ENCODE data around the gene FAM90A1.
"Not testable (repeated sequence)": the region's sequence is repeated elsewhere in the genome, so short reads cannot be mapped to it uniquely, and the experiment has no call there.

The FAM90A1 gene

DNA sequence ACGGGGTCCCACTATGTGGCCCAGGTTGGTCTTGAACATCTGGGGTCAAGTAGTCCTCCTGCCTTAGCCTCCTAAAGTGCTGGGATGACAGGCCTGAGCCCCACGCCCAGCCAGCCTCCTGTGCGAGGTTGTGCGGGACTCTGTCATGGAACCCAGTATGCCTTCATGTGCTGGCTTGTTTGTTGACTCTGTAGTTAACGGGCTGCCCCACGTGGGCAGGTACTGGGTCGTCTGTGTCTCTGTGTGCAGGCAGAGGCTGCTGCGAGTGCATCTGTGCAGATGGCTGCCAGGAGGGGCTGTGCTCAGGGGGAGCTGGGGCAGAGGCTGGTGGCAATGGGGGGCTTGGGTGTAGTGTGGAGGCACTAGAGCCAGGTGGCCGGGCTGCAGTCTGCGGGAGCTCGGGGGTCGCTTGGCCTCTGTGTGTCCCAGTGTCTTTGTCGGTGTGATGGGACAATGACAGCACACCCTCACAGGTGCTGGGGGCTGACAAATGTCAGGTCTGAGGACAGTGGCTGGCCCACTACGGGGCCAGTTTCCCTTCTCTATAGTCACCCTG lies 6.0 kb upstream of the FAM90A1 start:
- H3K27ac ChIP-seq = not testable (repeated sequence)

DNA sequence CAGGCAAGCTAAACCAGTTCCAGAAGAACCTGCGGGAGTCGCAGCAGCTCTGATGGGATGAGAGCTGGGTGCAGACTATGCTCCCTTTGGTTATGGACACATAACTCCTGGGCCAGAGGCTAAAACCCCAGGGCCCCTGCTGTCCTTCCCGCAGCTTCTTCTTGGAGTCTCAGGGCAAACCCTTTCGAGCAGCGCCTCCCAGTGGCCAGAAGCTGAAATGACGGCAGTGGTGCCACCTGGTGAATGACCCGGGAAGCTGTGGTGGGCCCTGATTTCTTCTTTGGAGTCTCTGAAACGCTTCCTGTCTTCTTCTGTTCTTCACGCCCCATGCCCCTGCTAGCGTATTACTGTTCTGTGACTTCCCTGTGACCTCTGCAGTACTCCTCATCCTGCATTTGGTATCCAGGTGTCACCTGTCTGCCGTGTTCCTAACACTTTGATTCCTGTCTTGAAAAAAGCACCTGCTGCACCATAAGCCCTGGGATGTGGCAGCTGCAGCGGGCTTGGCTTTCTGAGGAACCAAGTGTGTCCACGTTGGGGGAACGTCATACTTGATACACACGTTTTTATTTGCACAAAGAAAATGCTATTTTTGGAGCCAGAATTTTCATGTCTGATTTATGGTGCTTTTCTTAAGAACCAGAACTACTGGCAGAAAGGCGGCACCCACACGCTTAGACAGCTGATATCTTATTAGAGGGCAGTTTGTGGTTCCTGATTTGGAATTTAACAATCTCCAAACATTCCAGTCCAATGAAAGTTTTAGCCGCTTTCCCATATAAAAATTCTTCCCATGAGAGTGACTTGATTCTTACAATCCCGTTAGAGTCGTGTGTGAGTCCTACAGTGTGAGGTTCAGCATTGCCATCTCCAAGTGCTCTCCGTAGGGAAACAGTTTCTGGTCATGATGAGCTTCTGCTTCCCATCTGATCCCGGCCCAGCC lies 4.5 kb upstream of the FAM90A1 start:
- not testable (repeated sequence) for H3K27ac ChIP-seq
- TF ChIP-seq CTCF (IDR thresholded peaks at IDR 0.05) = peak; percentile 97

- H3K27ac ChIP-seq = not testable (repeated sequence)
These were observed 3.6 kb upstream of the FAM90A1 start for GRCh38 chr12:8231049-8231448.

GRCh38 chr12:8229486-8229885 lies 2.1 kb upstream of the FAM90A1 start:
- H3K27ac ChIP-seq = not testable (repeated sequence)

DNA sequence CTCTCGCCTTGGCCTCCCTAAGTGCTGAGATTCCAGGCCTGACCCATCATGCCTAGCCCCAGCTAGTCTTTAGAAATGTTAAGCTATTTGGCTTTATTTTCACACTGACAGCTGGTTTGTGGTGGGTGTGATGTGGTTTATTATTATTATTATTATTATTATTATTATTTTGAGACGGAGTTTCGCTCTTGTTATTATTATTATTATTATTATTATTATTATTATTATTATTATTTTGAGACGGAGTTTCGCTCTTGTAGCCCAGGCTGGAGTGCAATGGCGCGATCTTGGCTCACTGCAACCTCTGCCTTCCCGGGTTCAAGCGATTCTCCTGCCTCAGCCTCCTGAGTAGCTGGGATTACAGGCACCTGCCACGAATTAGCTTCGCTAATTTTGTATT lies 1.2 kb upstream of the FAM90A1 start:
- not testable (repeated sequence) for H3K27ac ChIP-seq

- H3K27ac ChIP-seq = peak overlapping the region; percentile 57
These were observed 287 bp upstream of the FAM90A1 start for GRCh38 chr12:8227732-8228077.

DNA sequence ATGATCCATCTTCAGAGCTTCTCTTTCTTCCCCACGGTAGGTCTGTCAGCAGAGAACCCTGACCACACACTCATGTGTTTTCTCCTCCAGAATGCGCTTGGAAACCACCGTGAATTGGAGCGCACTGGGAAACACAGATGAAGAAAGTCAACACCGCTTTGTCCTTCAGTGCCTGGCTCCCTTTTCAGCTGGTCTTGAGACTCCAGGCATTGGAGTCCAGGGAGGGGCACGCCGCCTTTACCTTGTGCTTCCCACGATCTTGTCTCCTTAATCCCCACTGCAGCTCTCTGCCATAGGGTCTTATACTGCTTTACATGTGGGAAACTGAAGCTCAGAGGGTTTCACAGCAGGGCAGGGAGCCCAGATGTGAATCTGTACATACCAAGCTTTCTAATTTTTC lies 1.1 kb downstream of the FAM90A1 start:
- no peak overlapping the region for H3K27ac ChIP-seq
- TF ChIP-seq ZFX (IDR thresholded peaks at IDR 0.05; ENCODE audit: borderline replicate concordance) (no peak), CTCF (IDR thresholded peaks at IDR 0.05) (no peak)

GRCh38 chr12:8224782-8225181 lies 2.6 kb downstream of the FAM90A1 start:
- not testable (repeated sequence) for H3K27ac ChIP-seq

- not testable (repeated sequence) for H3K27ac ChIP-seq
These were observed 3.8 kb downstream of the FAM90A1 start for GRCh38 chr12:8223646-8224045.

GRCh38 chr12:8222303-8222702 lies 5.1 kb downstream of the FAM90A1 start:
- H3K27ac ChIP-seq = not testable (repeated sequence)

DNA sequence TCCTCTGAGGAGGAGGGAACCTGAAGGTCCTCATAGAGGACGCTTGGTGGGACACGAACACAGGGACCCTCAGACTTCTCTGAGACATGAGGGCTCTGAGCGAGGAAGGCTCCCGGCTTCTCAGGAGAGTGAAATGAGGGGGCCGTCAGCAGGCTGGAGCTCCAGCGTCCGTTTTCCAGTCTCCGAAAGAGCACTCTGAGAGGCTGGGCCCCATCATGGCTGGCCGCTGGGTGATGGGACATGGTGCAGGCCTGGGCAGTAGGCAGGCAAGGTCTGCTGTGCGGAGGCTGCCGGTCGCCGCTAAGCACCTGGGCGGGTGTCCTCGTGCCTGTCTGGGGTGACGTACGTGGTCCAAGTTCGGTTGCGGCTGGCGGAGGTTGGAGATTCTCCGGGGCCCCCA lies 5.6 kb downstream of the FAM90A1 start:
- H3K27ac ChIP-seq = not testable (repeated sequence)

DNA sequence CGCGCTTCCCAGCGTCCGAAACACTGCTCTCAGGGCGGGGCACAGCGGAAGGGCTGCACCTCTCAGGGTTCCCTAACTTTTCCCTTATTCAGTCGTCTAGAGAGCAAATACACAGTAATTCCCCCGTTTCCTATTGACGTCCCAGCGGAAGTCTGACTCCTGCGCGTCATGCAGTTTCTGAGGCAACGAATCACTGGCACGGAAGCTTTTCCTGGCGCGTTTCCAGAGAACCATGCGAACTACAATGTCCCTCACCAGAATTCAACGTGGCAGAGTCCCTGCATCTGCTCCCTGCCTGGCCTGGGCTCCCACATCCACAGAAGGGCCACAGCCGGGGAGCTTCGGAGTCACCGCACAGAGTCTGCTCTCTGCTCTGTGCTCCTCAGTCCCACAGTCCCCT lies 6.0 kb downstream of the FAM90A1 start:
- not testable (repeated sequence) for H3K27ac ChIP-seq

- not testable (repeated sequence) for H3K27ac ChIP-seq
These were observed 8.6 kb downstream of the FAM90A1 start for GRCh38 chr12:8218711-8219382.

DNA sequence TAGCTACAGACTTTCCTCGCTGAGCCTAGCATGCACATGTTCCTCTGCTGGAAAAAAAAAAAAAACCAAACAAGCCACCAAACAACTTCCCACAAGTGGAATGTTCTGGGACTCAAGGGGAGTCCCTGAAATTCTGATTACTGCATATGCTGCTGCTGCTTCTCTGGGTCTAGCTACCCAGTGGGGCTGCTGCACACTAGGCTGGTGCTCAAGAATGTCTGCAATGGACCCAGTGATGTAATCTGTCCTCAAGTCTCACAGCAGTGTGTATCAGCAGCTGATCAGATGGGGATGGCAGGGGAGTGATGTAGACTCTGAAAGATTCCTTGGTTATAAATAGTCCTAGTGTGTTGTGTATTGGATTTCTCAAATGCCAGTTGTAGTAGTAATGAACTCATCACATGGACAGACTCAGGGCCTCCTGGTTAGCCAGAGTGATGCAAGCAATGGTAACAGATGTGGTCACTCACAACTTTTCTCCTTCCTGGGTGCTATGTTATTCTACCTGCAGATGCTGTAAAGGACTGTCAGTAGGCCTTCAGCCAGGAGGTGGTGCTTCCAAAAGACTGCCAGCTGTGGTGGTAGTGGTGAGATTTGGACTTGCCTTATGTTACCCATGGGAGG lies 29.6 kb downstream of the FAM90A1 start:
- not testable (repeated sequence) for H3K27ac ChIP-seq

- H3K27ac ChIP-seq = not testable (repeated sequence)
These were observed 39.3 kb downstream of the FAM90A1 start for GRCh38 chr12:8188088-8188487.

- H3K27ac ChIP-seq = not testable (repeated sequence)
These were observed 43.2 kb downstream of the FAM90A1 start for GRCh38 chr12:8184206-8184605.

- H3K27ac ChIP-seq = not testable (repeated sequence)
These were observed 44.1 kb downstream of the FAM90A1 start for GRCh38 chr12:8183346-8183745.

DNA sequence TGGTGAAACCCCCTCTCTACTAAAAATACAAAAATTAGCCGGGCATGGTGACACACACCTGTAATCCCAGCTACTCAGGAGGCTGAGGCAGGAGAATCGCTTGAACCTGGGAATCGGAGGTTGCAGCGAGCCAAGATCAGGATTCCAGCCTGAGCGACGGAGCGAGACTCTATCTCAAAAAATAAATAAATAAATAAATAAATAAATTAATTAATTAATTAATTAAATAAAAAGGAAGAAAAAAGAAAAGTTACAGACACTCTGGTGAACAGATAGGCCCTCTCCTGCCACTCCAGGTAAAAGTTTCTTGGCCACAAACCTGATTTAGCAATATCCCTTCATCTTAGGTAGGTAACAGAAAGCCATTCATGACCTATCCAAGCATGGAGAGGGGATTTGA lies 44.5 kb downstream of the FAM90A1 start:
- not testable (repeated sequence) for H3K27ac ChIP-seq

- H3K27ac ChIP-seq = not testable (repeated sequence)
These were observed 46.1 kb downstream of the FAM90A1 start for GRCh38 chr12:8181271-8181670.
